NAMALWA (cell line): ENCODE data around the gene TOM1.
"Not testable (repeated sequence)": the region's sequence is repeated elsewhere in the genome, so short reads cannot be mapped to it uniquely, and the experiment has no call there.

Source experiments
- DNase-seq: peaks from one replicate; pipeline ENCODE4 v3.0.0-alpha.2; 2015; ENCODE audit warnings: low spot score

Gene TOM1

GRCh38 chr22:35394810-35395563 is 95.3 kb downstream of the TOM1 start:
- DNase-seq = no peak

GRCh38 chr22:35396622-35397021 is 96.9 kb downstream of the TOM1 start:
- not testable (repeated sequence) for DNase-seq

GRCh38 chr22:35397095-35397904 is 97.6 kb downstream of the TOM1 start:
- no peak for DNase-seq
